ENCODE results near the gene MFSD11. TPM values are rescaled to one million over a fixed set of nuclear protein-coding genes. Genes with fewer than 3 reads are reported as not detected.
"Not testable (repeated sequence)": the region's sequence is repeated elsewhere in the genome, so short reads cannot be mapped to it uniquely, and the experiment has no call there.

MFSD11 gene
- total RNA-seq, 2 experiments from 2014 or later: 17.0 to 17.6 TPM

- no peak overlapping the region for H3K27ac Mint-ChIP-seq
Observed at GRCh38 chr17:76811834-76812233, 73.9 kb downstream of the MFSD11 start.

GRCh38 chr17:76812263-76812662, 74.3 kb downstream of the MFSD11 start:
- H3K9me3 Mint-ChIP-seq: no peaks in the 10 kb centered on the region
- TF ChIP-seq, protein P1, sequence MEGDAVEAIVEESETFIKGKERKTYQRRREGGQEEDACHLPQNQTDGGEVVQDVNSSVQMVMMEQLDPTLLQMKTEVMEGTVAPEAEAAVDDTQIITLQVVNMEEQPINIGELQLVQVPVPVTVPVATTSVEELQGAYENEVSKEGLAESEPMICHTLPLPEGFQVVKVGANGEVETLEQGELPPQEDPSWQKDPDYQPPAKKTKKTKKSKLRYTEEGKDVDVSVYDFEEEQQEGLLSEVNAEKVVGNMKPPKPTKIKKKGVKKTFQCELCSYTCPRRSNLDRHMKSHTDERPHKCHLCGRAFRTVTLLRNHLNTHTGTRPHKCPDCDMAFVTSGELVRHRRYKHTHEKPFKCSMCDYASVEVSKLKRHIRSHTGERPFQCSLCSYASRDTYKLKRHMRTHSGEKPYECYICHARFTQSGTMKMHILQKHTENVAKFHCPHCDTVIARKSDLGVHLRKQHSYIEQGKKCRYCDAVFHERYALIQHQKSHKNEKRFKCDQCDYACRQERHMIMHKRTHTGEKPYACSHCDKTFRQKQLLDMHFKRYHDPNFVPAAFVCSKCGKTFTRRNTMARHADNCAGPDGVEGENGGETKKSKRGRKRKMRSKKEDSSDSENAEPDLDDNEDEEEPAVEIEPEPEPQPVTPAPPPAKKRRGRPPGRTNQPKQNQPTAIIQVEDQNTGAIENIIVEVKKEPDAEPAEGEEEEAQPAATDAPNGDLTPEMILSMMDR (IDR thresholded peaks at IDR 0.05): no peak
- ATAC-seq (no peak), DNase-seq (no peak)
- H3K27ac Mint-ChIP-seq: no peak overlapping the region
- peaks cover 7% of the 10 kb centered on the region for H3K4me1 Mint-ChIP-seq (ENCODE audit: low read depth)
- no peaks in the 10 kb centered on the region for H3K36me3 Mint-ChIP-seq (ENCODE audit: low read depth)
- POLR2A ChIA-PET: interaction anchor here (0.6 to 0.8 kb wide), 2 partner anchors 38 to 221 kb away, joined by 3 read pairs; no protein-coding TSS in a partner anchor
- no peak overlapping the region for H3K4me3 Mint-ChIP-seq
- no peaks in the 10 kb centered on the region for H3K27me3 Mint-ChIP-seq
- intact Hi-C loops (cut with micrococcal nuclease): no loop called here
- CTCF ChIA-PET: no interaction called here

More at GRCh38 chr17:76811834-76812233, 73.9 kb downstream of the MFSD11 start:
- DNase-seq (no peak), ATAC-seq (no peak)
- TF ChIP-seq, protein P1 (IDR thresholded peaks at IDR 0.05): no peak
- peaks cover 6% of the 10 kb centered on the region for H3K4me1 Mint-ChIP-seq (ENCODE audit: low read depth)
- no peak overlapping the region for H3K4me3 Mint-ChIP-seq
- intact Hi-C loops (cut with micrococcal nuclease): no loop called here
- H3K36me3 Mint-ChIP-seq (ENCODE audit: low read depth): no peaks in the 10 kb centered on the region
- no peaks in the 10 kb centered on the region for H3K27me3 Mint-ChIP-seq
- CTCF ChIA-PET: no interaction called here
- H3K9me3 Mint-ChIP-seq: no peaks in the 10 kb centered on the region
- POLR2A ChIA-PET: interaction anchor here (0.8 kb wide), 1 partner anchor 37 kb away, joined by 3 read pairs; no protein-coding TSS in a partner anchor

DNA sequence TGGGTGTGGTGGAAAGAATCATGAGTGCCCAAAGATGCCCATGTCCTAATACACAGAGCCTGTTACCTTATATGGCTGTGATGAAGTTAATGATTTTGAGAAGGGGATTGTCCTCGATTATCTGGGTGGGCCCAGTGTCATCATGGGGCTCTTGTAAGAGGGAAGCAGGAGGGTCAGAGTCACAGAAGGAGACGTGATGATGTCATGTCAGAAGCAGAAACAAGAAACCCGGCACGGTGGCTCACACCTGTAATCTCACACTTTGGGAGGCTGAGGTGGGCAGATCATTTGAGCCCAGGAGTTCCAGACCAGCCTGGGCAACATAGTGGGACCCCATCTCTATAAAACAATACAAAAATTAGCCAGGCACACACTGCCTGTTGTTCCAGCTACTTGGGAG, 75.0 kb downstream of the MFSD11 start:
- ChIA-PET POLR2A (no interaction called here), CTCF (no interaction called here)
- H3K4me3 Mint-ChIP-seq: no peak overlapping the region
- TF ChIP-seq, protein P1 (IDR thresholded peaks at IDR 0.05): no peak
- intact Hi-C loops (cut with micrococcal nuclease): no loop called here
- no peaks in the 10 kb centered on the region for H3K9me3 Mint-ChIP-seq
- H3K4me1 Mint-ChIP-seq (ENCODE audit: low read depth): peaks cover 7% of the 10 kb centered on the region
- no peak for ATAC-seq
- no peak for DNase-seq
- no peak overlapping the region for H3K27ac Mint-ChIP-seq
- H3K36me3 Mint-ChIP-seq (ENCODE audit: low read depth): no peaks in the 10 kb centered on the region
- H3K27me3 Mint-ChIP-seq: no peaks in the 10 kb centered on the region

GRCh38 chr17:76815907-76816589, 78.1 kb downstream of the MFSD11 start:
- H3K4me3 Mint-ChIP-seq, POLR2A ChIA-PET: not testable (repeated sequence)
- peak; percentile 47 for ATAC-seq

GRCh38 chr17:76816590-76817135, 78.7 kb downstream of the MFSD11 start:
- ChIA-PET POLR2A (no interaction called here), CTCF (interaction anchor here (0.6 to 2.3 kb wide), 13 partner anchors 10 to 250 kb away, joined by 3 to 7 read pairs (median 4); partner anchors contain the start of gene MGAT5B)
- H3K4me1 Mint-ChIP-seq (ENCODE audit: low read depth): peaks cover 7% of the 10 kb centered on the region
- TF ChIP-seq, protein P1 (IDR thresholded peaks at IDR 0.05): peak; percentile 51
- intact Hi-C loops (cut with micrococcal nuclease): no loop called here
- H3K27me3 Mint-ChIP-seq: no peaks in the 10 kb centered on the region
- no peak overlapping the region for H3K27ac Mint-ChIP-seq
- ATAC-seq (peak; percentile 95), DNase-seq (peak; percentile 75)
- H3K4me3 Mint-ChIP-seq: no peak overlapping the region
- H3K36me3 Mint-ChIP-seq (ENCODE audit: low read depth): no peaks in the 10 kb centered on the region
- H3K9me3 Mint-ChIP-seq: no peaks in the 10 kb centered on the region

More at GRCh38 chr17:76815907-76816589, 78.1 kb downstream of the MFSD11 start:
- DNase-seq; H3K27ac Mint-ChIP-seq; H3K27me3 Mint-ChIP-seq; H3K9me3 Mint-ChIP-seq; H3K36me3 Mint-ChIP-seq (ENCODE audit: low read depth); H3K4me1 Mint-ChIP-seq (ENCODE audit: low read depth); intact Hi-C loops (cut with micrococcal nuclease): not testable (repeated sequence)
- CTCF ChIA-PET: interaction anchor here (0.7 to 2.3 kb wide), 11 partner anchors 10 to 240 kb away, joined by 3 to 7 read pairs (median 4); partner anchors contain the start of gene MGAT5B
